SK-N-MC (cell line): ENCODE results near the gene SLC5A5.

Experiments used
- EZH2 ChIP-seq: fragments of 200-600 bp; sonication (generic); IDR thresholded peaks from one replicate; pipeline ENCODE4 v1.6.1; 2017; ENCODE audit warnings: antibody characterized with exemption
- POLR2AphosphoS5 ChIP-seq: IDR thresholded peaks from 2 replicates; pipeline ENCODE4 v1.6.1; 2012; ENCODE audit warnings: mild to moderate bottlenecking, low read depth, low read length, borderline replicate concordance

DNA sequence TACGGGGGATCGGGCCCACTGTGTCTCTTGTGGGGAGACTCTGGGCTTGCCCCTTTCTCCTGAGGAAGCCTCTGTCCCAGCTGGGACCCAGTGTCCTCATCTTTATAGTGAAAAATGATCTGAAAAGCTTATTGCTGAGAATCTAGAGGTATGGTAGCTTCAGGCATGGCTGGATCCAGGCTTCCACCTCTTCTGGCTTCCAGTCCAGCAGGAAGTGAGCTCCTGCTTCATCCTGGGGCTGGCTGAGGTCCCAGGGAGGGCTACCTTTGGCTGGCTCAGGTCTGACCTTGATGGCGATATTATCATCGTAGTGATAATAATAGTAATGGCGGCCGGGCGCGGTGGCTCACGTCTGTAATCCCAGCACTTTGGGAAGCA is 3.0 kb downstream of the SLC5A5 start:
- TF ChIP-seq EZH2 (no peak), POLR2AphosphoS5 (no peak)
